H1 (cell line): ENCODE results near the gene GPS1. TPM values are rescaled to one million over a fixed set of nuclear protein-coding genes. Genes with fewer than 3 reads are reported as not detected.

ENCODE experiments used
- CHD7 ChIP-seq: fragments of 300-600 bp; sonication (generic); IDR thresholded peaks from 2 replicates; pipeline ENCODE4 v1.7.1; 2012; ENCODE audit warnings: low read length, moderate library complexity, mild to moderate bottlenecking, inconsistent platforms; ENCODE audit not compliant: insufficient replicate concordance
- CTBP2 ChIP-seq: IDR thresholded peaks from 2 replicates; pipeline ENCODE4 v1.7.0; 2011; ENCODE audit warnings: borderline replicate concordance, mild to moderate bottlenecking, moderate library complexity, mixed read lengths, low read length; ENCODE audit not compliant: insufficient read depth, insufficient read length
- JUN ChIP-seq: IDR thresholded peaks from 2 replicates; pipeline ENCODE4 v1.6.1; 2011; ENCODE audit warnings: low read depth, mild to moderate bottlenecking, improper control_type of control experiment, low read length
- polyA plus RNA-seq, 7 experiments: library from polyadenylated mRNA; depleted of rRNA in 3 of 7; stranded (reverse) in 5 of 7; unstranded in 2 of 7; fragments of >200 nt in 5 of 7; fragments of 200-250 nt in 2 of 7; gene quantifications; 1 replicate in 5 of 7; 2 replicates in 1 of 7; 4 replicates in 1 of 7; pipeline versions ENCODE4 v1.2.1 to v1.2.3, GENCODE V29; 2011 to 2013; ENCODE audit warnings: missing spikeins in 2 of 7, mixed read lengths in 2 of 7
- total RNA-seq: library from RNA; stranded (reverse); fragmentation: NEBNext Ultra II Directional; extraction: Animal tissue kit (Norgen Biotek cat#: 25700); gene quantifications from 2 replicates; pipeline ENCODE4 v1.2.1, GENCODE V29; 2021

The GPS1 gene
- total and polyA plus RNA-seq, 2 of the 8 experiments (the other 6 are each of a cell fraction or from before 2014, with no cell fraction given): 153 to 277 TPM

- TF ChIP-seq CHD7: no peak
- TF ChIP-seq CTBP2: no peak
- TF ChIP-seq JUN: no peak
Observed at GRCh38 chr17:82012261-82012639, 39.4 kb upstream of the GPS1 start (continued).
